HepG2 (cell line): ENCODE data around the gene TNXB. TPM values are rescaled to one million over a fixed set of nuclear protein-coding genes. Genes with fewer than 3 reads are reported as not detected.

Experiments
- CREB3 ChIP-seq: sonication (generic); formaldehyde crosslinking; IDR thresholded peaks from 2 replicates; pipeline ENCODE4 v1.5.0; 2020; ENCODE audit warnings: missing genetic modification reagents
- GPN1 ChIP-seq: sonication (generic); formaldehyde crosslinking; IDR thresholded peaks from 2 replicates; pipeline ENCODE4 v1.5.1; 2020; ENCODE audit warnings: missing genetic modification reagents, borderline replicate concordance
- KDM5A ChIP-seq: fragments of 200-600 bp; sonication (generic); IDR thresholded peaks from 2 replicates; pipeline ENCODE4 v1.7.0; 2018; ENCODE audit warnings: antibody characterized with exemption, mild to moderate bottlenecking, low read length, borderline replicate concordance
- KLF13 ChIP-seq: sonication (generic); formaldehyde crosslinking; IDR thresholded peaks from 2 replicates; pipeline ENCODE4 v1.4.0; 2020; ENCODE audit warnings: mild to moderate bottlenecking, missing genetic modification reagents
- MYC ChIP-seq: sonication (generic); formaldehyde crosslinking; IDR thresholded peaks from 2 replicates; pipeline ENCODE4 v1.9.0; 2021; ENCODE audit warnings: missing genetic modification reagents, borderline replicate concordance
- NR0B2 ChIP-seq: sonication (generic); formaldehyde crosslinking; IDR thresholded peaks from 2 replicates; pipeline ENCODE4 v1.4.0; 2020; ENCODE audit warnings: mild to moderate bottlenecking, missing genetic modification reagents
- NR2F2 ChIP-seq: IDR thresholded peaks from 2 replicates; pipeline ENCODE4 v1.6.1; 2012; ENCODE audit warnings: low read depth, inconsistent platforms, borderline replicate concordance
- PHF5A ChIP-seq: IDR thresholded peaks from one replicate; pipeline ENCODE4 v1.6.1; 2018; ENCODE audit warnings: low read depth, missing genetic modification reagents; ENCODE audit not compliant: unreplicated experiment
- ZBTB21 ChIP-seq: sonication (generic); formaldehyde crosslinking; IDR thresholded peaks from 2 replicates; pipeline ENCODE4 v1.4.0; 2020; ENCODE audit warnings: missing genetic modification reagents
- ZKSCAN5 ChIP-seq: sonication (generic); formaldehyde crosslinking; IDR thresholded peaks from 2 replicates; pipeline ENCODE4 v1.5.1; 2020; ENCODE audit warnings: mild to moderate bottlenecking, missing genetic modification reagents
- ZNF737 ChIP-seq: sonication (generic); formaldehyde crosslinking; IDR thresholded peaks from 2 replicates; pipeline ENCODE4 v1.5.0; 2020; ENCODE audit warnings: missing genetic modification reagents, mild to moderate bottlenecking, borderline replicate concordance
- polyA plus RNA-seq, 8 experiments: library from polyadenylated mRNA; depleted of rRNA in 3 of 8; stranded (reverse) in 7 of 8; unstranded in 1 of 8; fragments of >200 nt; fragmentation: Illumina TruSeq in 4 of 8; extraction: Trizol in 4 of 8; gene quantifications; 2 replicates each; pipeline versions ENCODE4 v1.2.1 to v1.2.3, GENCODE V29; 2011 to 2016; ENCODE audit warnings: low read depth in 4 of 8, missing spikeins in 1 of 8, mixed read lengths in 1 of 8; ENCODE audit not compliant: insufficient read depth in 1 of 8
- total RNA-seq, 5 experiments: library from RNA; depleted of rRNA; stranded (reverse); fragments of >200 nt; fragmentation: Illumina TruSeq; extraction: Trizol; gene quantifications; 2 replicates each; pipeline ENCODE4 v1.2.3, GENCODE V29; 2016; ENCODE audit warnings: low read depth in 1 of 5
- TF ChIP-seq, protein P1 (sequence below): sonication (generic); formaldehyde crosslinking; IDR thresholded peaks from 2 replicates; pipeline ENCODE4 v1.8.1; 2022; ENCODE audit warnings: low read depth, mild to moderate bottlenecking, missing genetic modification reagents
- TF ChIP-seq, protein P2 (sequence below): fragments of 450-650 bp; IDR thresholded peaks from 2 replicates; pipeline ENCODE4 v1.6.1; 2016
- TF ChIP-seq, protein P3 (sequence below): sonication (generic); formaldehyde crosslinking; IDR thresholded peaks from 2 replicates; pipeline ENCODE4 v1.9.0; 2022; ENCODE audit warnings: low read depth, missing genetic modification reagents
- TF ChIP-seq, protein P4 (sequence below): IDR thresholded peaks from 2 replicates; pipeline ENCODE4 v1.6.1; 2016; ENCODE audit warnings: missing biosample characterization, missing genetic modification reagents, low read depth
- TF ChIP-seq, protein P5 (sequence below): sonication (generic); formaldehyde crosslinking; IDR thresholded peaks from 2 replicates; pipeline ENCODE4 v1.5.1; 2020; ENCODE audit warnings: mild to moderate bottlenecking, moderate library complexity, missing genetic modification reagents

Gene TNXB
- total and polyA plus RNA-seq, 2 of the 13 experiments (the other 11 are each of a cell fraction or from before 2014, with no cell fraction given), result 1.6 to 2.7 TPM

- TF ChIP-seq, protein P1, sequence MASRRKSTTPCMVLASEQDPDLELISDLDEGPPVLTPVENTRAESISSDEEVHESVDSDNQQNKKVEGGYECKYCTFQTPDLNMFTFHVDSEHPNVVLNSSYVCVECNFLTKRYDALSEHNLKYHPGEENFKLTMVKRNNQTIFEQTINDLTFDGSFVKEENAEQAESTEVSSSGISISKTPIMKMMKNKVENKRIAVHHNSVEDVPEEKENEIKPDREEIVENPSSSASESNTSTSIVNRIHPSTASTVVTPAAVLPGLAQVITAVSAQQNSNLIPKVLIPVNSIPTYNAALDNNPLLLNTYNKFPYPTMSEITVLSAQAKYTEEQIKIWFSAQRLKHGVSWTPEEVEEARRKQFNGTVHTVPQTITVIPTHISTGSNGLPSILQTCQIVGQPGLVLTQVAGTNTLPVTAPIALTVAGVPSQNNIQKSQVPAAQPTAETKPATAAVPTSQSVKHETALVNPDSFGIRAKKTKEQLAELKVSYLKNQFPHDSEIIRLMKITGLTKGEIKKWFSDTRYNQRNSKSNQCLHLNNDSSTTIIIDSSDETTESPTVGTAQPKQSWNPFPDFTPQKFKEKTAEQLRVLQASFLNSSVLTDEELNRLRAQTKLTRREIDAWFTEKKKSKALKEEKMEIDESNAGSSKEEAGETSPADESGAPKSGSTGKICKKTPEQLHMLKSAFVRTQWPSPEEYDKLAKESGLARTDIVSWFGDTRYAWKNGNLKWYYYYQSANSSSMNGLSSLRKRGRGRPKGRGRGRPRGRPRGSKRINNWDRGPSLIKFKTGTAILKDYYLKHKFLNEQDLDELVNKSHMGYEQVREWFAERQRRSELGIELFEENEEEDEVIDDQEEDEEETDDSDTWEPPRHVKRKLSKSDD, result no peak
- TF ChIP-seq NR0B2, result peak; percentile 22; the same call in 1 of the 2 replicates
- TF ChIP-seq, protein P2, sequence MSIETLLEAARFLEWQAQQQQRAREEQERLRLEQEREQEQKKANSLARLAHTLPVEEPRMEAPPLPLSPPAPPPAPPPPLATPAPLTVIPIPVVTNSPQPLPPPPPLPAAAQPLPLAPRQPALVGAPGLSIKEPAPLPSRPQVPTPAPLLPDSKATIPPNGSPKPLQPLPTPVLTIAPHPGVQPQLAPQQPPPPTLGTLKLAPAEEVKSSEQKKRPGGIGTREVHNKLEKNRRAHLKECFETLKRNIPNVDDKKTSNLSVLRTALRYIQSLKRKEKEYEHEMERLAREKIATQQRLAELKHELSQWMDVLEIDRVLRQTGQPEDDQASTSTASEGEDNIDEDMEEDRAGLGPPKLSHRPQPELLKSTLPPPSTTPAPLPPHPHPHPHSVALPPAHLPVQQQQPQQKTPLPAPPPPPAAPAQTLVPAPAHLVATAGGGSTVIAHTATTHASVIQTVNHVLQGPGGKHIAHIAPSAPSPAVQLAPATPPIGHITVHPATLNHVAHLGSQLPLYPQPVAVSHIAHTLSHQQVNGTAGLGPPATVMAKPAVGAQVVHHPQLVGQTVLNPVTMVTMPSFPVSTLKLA, result no peak
- TF ChIP-seq, protein P3, sequence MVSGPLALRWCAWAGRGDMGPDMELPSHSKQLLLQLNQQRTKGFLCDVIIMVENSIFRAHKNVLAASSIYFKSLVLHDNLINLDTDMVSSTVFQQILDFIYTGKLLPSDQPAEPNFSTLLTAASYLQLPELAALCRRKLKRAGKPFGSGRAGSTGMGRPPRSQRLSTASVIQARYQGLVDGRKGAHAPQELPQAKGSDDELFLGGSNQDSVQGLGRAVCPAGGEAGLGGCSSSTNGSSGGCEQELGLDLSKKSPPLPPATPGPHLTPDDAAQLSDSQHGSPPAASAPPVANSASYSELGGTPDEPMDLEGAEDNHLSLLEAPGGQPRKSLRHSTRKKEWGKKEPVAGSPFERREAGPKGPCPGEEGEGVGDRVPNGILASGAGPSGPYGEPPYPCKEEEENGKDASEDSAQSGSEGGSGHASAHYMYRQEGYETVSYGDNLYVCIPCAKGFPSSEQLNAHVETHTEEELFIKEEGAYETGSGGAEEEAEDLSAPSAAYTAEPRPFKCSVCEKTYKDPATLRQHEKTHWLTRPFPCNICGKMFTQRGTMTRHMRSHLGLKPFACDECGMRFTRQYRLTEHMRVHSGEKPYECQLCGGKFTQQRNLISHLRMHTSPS (CRISPR knock-in tag), result no peak
- no peak for TF ChIP-seq ZKSCAN5 (CRISPR knock-in tag)
- 0 out of 2 replicates have a peak, but pooled peaks have one; percentile 23 for TF ChIP-seq KLF13
- TF ChIP-seq MYC, result peak; percentile 83; the same call in 1 of the 2 replicates
- TF ChIP-seq ZBTB21 (CRISPR knock-in tag), result no peak
- no peak for TF ChIP-seq NR2F2
- no peak for TF ChIP-seq GPN1 (CRISPR knock-in tag)
- TF ChIP-seq ZNF737, result peak; percentile 15; the same call in 1 of the 2 replicates
- TF ChIP-seq, protein P4, sequence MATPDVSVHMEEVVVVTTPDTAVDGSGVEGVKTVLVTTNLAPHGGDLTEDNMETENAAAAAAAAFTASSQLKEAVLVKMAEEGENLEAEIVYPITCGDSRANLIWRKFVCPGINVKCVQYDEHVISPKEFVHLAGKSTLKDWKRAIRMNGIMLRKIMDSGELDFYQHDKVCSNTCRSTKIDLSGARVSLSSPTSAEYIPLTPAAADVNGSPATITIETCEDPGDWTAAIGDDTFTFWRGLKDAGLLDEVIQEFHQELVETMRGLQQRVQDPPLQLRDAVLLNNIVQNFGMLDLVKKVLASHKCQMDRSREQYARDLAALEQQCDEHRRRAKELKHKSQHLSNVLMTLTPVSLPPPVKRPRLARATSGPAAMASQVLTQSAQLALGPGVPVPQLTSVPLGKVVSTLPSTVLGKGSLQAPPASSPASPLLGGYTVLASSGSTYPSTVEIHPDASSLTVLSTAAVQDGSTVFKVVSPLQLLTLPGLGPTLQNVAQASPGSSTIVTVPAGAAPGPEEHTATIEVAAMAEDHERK (CRISPR knock-in tag), result no peak
- TF ChIP-seq PHF5A (CRISPR knock-in tag), result peak; percentile 33
- TF ChIP-seq, protein P5, sequence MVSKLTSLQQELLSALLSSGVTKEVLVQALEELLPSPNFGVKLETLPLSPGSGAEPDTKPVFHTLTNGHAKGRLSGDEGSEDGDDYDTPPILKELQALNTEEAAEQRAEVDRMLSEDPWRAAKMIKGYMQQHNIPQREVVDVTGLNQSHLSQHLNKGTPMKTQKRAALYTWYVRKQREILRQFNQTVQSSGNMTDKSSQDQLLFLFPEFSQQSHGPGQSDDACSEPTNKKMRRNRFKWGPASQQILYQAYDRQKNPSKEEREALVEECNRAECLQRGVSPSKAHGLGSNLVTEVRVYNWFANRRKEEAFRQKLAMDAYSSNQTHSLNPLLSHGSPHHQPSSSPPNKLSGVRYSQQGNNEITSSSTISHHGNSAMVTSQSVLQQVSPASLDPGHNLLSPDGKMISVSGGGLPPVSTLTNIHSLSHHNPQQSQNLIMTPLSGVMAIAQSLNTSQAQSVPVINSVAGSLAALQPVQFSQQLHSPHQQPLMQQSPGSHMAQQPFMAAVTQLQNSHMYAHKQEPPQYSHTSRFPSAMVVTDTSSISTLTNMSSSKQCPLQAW, result peak; percentile 83; the same call in 1 of the 2 replicates
- TF ChIP-seq KDM5A, result no peak
- TF ChIP-seq CREB3, result peak; percentile 45; the same call in 1 of the 2 replicates
These were observed 61.0 kb downstream of the TNXB start (continued) for GRCh38 chr6:32047855-32048766.
